Mesothelial cell of epicardium (in vitro differentiated cells): ENCODE measurements around the gene COL21A1. TPM values are rescaled to one million over a fixed set of nuclear protein-coding genes. Genes with fewer than 3 reads are reported as not detected.

Source experiments
- DNase-seq, 2 experiments: peaks; one replicate each; pipeline ENCODE4 v3.0.0; 2021; ENCODE audit warnings: low spot score in 2 of 2; ENCODE audit not compliant: unreplicated experiment in 2 of 2
- H3K27ac Mint-ChIP-seq: 2 replicates; pipeline ENCODE4 v1.8.0; 2021; ENCODE audit warnings: mixed read lengths
- H3K27me3 Mint-ChIP-seq: 2 replicates; pipeline ENCODE4 v1.8.0; 2021; ENCODE audit warnings: low read depth, mixed read lengths
- H3K36me3 Mint-ChIP-seq: 2 replicates; pipeline ENCODE4 v1.8.0; 2021; ENCODE audit warnings: mixed read lengths
- H3K4me1 Mint-ChIP-seq: 2 replicates; pipeline ENCODE4 v1.8.0; 2021; ENCODE audit warnings: mixed read lengths
- H3K4me3 Mint-ChIP-seq: 2 replicates; pipeline ENCODE4 v1.8.0; 2021; ENCODE audit warnings: mild to moderate bottlenecking, moderate library complexity, mixed read lengths
- H3K9me3 Mint-ChIP-seq: 2 replicates; pipeline ENCODE4 v1.8.0; 2021; ENCODE audit warnings: mixed read lengths
- total RNA-seq: library from RNA; stranded (reverse); gene quantifications from 3 replicates; pipeline ENCODE4 v1.2.1, GENCODE V29; 2021
- TF ChIP-seq, protein P1 (sequence below): fragments of 200-600 bp; sonication (generic); IDR thresholded peaks from one replicate; pipeline ENCODE4 v1.5.0; 2021; ENCODE audit warnings: antibody characterized with exemption; ENCODE audit not compliant: unreplicated experiment

COL21A1 gene
- total RNA-seq, 1 donor from 2014 or later: 17.5 TPM

DNA sequence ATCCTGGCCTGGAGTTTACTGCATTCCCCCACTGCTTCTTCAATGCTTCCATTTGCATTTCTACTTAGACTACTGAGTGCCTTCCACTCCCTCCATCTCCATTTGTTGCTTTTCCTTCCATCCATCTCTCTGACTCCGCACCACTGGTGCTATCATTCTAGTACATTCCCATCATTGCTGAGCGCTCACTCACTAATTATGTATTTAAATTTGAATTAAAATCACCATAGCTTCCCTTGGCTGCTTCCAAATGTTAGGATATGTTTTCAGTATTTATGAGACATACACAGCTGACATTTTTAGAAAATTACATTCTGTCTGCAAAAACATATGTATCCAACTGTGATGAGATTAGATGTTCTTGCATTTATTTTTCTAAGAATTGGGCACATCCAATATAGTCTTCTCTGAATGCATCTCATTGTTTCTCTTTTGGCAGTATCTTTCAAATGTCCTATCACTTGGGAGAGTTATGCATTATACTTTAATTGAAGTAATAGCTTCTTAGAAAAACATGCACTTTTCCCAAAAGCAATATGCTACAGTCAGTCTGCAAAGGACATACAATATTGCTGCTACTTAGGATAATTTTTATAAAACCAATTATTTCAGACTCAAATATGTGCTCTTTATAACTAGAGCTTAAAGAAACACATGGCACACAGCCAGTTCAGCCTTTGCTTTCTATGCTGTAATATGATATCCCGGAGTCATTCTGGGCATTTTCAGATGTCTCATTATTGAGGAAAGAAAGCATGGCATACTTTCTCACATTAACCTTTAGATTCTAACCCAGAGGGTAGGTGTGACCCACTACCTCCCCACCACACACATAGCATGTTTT is 12.1 kb upstream of the COL21A1 start:
- H3K4me3 Mint-ChIP-seq: no peak overlapping the region

DNA sequence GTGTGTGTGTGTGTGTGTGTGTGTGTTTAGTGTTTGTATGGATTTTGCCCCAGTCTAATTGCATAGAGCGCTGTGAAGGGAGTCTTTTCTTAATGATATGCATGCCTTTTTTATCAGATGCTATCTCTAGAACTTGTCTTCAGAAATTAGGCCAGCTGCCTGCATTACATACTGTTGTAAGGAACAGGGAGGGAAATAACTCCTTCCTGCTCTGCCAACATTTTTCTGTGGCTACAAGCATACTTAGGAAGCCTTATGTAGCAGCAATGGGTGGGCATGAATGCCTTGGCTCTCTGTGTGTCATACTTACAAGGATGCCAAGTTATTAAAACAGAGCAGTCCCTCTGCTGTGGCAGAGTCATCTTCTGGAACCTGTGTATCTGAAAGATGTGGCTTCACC is 8.0 kb upstream of the COL21A1 start:
- Mint-ChIP-seq H3K27ac (peak overlapping the region; percentile 28), H3K36me3 (no peaks in the 10 kb centered on the region), H3K4me1 (peaks cover 53% of the 10 kb centered on the region), H3K27me3 (no peaks in the 10 kb centered on the region), H3K4me3 (no peak overlapping the region), H3K9me3 (no peaks in the 10 kb centered on the region)
- no peak for DNase-seq
- TF ChIP-seq, protein P1, sequence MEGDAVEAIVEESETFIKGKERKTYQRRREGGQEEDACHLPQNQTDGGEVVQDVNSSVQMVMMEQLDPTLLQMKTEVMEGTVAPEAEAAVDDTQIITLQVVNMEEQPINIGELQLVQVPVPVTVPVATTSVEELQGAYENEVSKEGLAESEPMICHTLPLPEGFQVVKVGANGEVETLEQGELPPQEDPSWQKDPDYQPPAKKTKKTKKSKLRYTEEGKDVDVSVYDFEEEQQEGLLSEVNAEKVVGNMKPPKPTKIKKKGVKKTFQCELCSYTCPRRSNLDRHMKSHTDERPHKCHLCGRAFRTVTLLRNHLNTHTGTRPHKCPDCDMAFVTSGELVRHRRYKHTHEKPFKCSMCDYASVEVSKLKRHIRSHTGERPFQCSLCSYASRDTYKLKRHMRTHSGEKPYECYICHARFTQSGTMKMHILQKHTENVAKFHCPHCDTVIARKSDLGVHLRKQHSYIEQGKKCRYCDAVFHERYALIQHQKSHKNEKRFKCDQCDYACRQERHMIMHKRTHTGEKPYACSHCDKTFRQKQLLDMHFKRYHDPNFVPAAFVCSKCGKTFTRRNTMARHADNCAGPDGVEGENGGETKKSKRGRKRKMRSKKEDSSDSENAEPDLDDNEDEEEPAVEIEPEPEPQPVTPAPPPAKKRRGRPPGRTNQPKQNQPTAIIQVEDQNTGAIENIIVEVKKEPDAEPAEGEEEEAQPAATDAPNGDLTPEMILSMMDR: no peak

More for the DNA sequence above, 12.1 kb upstream of the COL21A1 start:
- H3K9me3 Mint-ChIP-seq: no peaks in the 10 kb centered on the region
- TF ChIP-seq, protein P1: no peak
- H3K27me3 Mint-ChIP-seq: peaks cover 7% of the 10 kb centered on the region
- no peaks in the 10 kb centered on the region for H3K36me3 Mint-ChIP-seq
- peaks cover 47% of the 10 kb centered on the region for H3K4me1 Mint-ChIP-seq
- peak overlapping the region; percentile 93 for H3K27ac Mint-ChIP-seq
- DNase-seq: peak in 1 of 2 experiments; percentile 38

DNA sequence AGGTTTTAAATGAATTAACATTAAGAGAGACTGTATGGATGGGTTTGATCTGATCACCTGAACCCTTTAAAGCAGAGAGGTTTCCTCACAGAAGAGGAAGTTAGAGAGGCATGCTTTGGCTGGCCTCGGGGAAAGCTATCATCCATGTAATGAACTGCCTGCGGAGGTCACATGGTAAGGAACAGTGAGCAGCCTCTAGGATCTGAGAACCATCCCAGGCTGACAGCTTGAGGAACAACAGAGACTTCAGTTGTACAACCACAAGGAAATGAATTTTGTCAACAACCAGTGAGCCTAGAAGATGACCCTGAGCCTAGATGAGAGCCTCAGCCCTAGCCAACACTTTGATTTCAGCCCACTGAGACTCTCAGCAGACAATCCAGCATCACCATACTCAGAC is 2.9 kb upstream of the COL21A1 start:
- DNase-seq: no peak
- Mint-ChIP-seq H3K36me3 (no peaks in the 10 kb centered on the region), H3K4me1 (peaks cover 41% of the 10 kb centered on the region), H3K27ac (no peak overlapping the region), H3K4me3 (no peak overlapping the region), H3K27me3 (peaks cover 6% of the 10 kb centered on the region), H3K9me3 (no peaks in the 10 kb centered on the region)
- TF ChIP-seq, protein P1: no peak

DNA sequence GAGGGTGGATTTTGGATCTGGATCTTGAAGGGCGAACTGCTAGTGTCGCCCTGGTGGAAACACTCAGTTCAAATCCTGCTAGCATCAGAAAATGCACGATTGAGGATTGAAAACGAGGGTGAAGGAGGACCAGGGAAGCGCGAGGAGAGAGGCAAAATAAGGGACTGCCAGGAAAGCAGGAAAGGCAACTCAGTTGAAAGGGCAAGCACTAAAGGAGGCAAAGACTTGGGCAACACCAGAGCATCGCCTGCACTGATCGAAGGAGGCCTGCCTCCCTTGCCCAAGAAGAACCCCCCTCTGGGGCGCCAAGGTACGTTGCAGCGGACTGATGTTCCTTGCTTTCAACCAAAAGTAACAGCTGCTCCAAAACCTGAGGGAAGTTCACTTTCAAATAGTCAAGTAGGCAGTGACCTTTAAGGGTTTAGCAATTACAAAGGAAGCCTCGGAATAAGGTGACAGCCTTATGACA is 308 bp upstream of the COL21A1 start:
- Mint-ChIP-seq H3K9me3 (no peaks in the 10 kb centered on the region), H3K4me1 (peaks cover 40% of the 10 kb centered on the region), H3K4me3 (peak overlapping the region; percentile 82), H3K27me3 (peaks cover 6% of the 10 kb centered on the region), H3K36me3 (no peaks in the 10 kb centered on the region), H3K27ac (no peak overlapping the region)
- TF ChIP-seq, protein P1: no peak
- DNase-seq: no peak

DNA sequence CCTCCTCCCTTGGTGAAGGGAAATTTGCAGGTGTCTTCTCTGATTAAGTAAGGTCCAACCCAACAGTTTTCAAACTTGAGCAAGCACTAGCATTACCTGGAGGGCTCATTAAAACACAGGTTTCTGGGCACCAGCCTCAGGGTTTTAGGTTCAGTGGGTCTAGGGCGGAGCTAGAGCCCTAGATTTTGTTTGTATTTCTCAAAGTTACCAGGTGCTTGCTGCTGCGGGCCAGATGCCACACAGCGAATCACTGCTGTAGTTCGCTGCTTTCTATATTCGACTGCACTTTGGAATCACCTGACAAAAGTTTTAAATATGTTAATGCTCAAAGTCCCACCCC is 869 bp downstream of the COL21A1 start:
- TF ChIP-seq, protein P1: no peak
- DNase-seq: no peak
- Mint-ChIP-seq H3K4me1 (peaks cover 49% of the 10 kb centered on the region), H3K9me3 (no peaks in the 10 kb centered on the region), H3K36me3 (no peaks in the 10 kb centered on the region), H3K27me3 (peaks cover 6% of the 10 kb centered on the region), H3K27ac (peak overlapping the region; percentile 51), H3K4me3 (peak overlapping the region; percentile 82)
